HEK293 (cell line): ENCODE results near the gene ZCCHC13.
"Not testable (repeated sequence)": the region's sequence is repeated elsewhere in the genome, so short reads cannot be mapped to it uniquely, and the experiment has no call there.

Source experiments
- CTCF ChIA-PET: fragments of 350-600 bp; formaldehyde crosslinking; extraction: SDS; loops from one replicate; lab custom pipeline; 2021; ENCODE audit warnings: antibody characterized with exemption; lab: Yijun Ruan, JAX
- POLR2A ChIA-PET: fragments of 300-600 bp; formaldehyde crosslinking; extraction: SDS; loops from one replicate; lab custom pipeline; 2020; ENCODE audit warnings: antibody characterized with exemption, inconsistent platforms; lab: Yijun Ruan, JAX
- H3K27ac ChIP-seq: fragments of 200-500 bp; sonication (Bioruptor generic); 2 replicates; pipeline ENCODE4 v1.5.1; 2014; ENCODE audit warnings: low read depth, low read length, control low read depth, inconsistent platforms; ENCODE audit errors: extremely low read depth
- H3K36me3 ChIP-seq, 2 experiments: fragments of 200-500 bp in 1 of 2; sonication (Bioruptor generic) in 1 of 2; 1 replicate in 1 of 2; 2 replicates in 1 of 2; pipeline ENCODE4 v1.5.1; 2014 to 2017; ENCODE audit warnings: inconsistent platforms in 2 of 2, low read length in 2 of 2; ENCODE audit not compliant: control insufficient read depth in 2 of 2, insufficient read depth in 1 of 2
- H3K4me1 ChIP-seq: fragments of 200-500 bp; sonication (Bioruptor generic); 2 replicates; pipeline ENCODE4 v1.5.1; 2014; ENCODE audit warnings: mild to moderate bottlenecking, low read length, inconsistent platforms; ENCODE audit not compliant: control insufficient read depth, insufficient read depth
- H3K4me3 ChIP-seq: 2 replicates; pipeline ENCODE4 v1.5.1; 2011; ENCODE audit warnings: low read depth, mild to moderate bottlenecking, control low read depth, low read length, moderate library complexity
- H3K9me3 ChIP-seq: fragments of 200-500 bp; sonication (Bioruptor generic); 2 replicates; pipeline ENCODE4 v1.5.1; 2014; ENCODE audit warnings: low read depth, low read length, inconsistent platforms; ENCODE audit not compliant: control insufficient read depth, insufficient read depth
- ATF2 ChIP-seq: fragments of 450-650 bp; formaldehyde crosslinking; IDR thresholded peaks from 2 replicates; pipeline ENCODE4 v1.5.1; 2016; ENCODE audit warnings: missing biosample characterization, missing genetic modification characterization, low read depth
- FEZF1 ChIP-seq: fragments of 450-650 bp; formaldehyde crosslinking; IDR thresholded peaks from 2 replicates; pipeline ENCODE4 v1.5.1; 2016; ENCODE audit warnings: missing biosample characterization, missing genetic modification characterization
- SCRT2 ChIP-seq: fragments of 450-650 bp; formaldehyde crosslinking; IDR thresholded peaks from 2 replicates; pipeline ENCODE4 v1.5.1; 2016; ENCODE audit warnings: missing biosample characterization, missing genetic modification characterization
- ZBTB8A ChIP-seq: fragments of 450-650 bp; formaldehyde crosslinking; IDR thresholded peaks from 2 replicates; pipeline ENCODE4 v1.5.1; 2016; ENCODE audit warnings: missing biosample characterization, missing genetic modification characterization
- ZEB2 ChIP-seq: fragments of 450-650 bp; formaldehyde crosslinking; IDR thresholded peaks from 2 replicates; pipeline ENCODE4 v1.5.1; 2016; ENCODE audit warnings: missing biosample characterization, missing genetic modification characterization
- ZFP37 ChIP-seq: fragments of 450-650 bp; formaldehyde crosslinking; IDR thresholded peaks from 2 replicates; pipeline ENCODE4 v1.5.1; 2016; ENCODE audit warnings: missing biosample characterization, missing genetic modification characterization
- ZNF280C ChIP-seq: fragments of 450-650 bp; formaldehyde crosslinking; IDR thresholded peaks from 2 replicates; pipeline ENCODE4 v1.5.1; 2016; ENCODE audit warnings: missing biosample characterization, missing genetic modification characterization
- ZNF768 ChIP-seq: fragments of 450-650 bp; formaldehyde crosslinking; IDR thresholded peaks from 2 replicates; pipeline ENCODE4 v1.5.1; 2018; ENCODE audit warnings: missing biosample characterization, mild to moderate bottlenecking, missing genetic modification characterization
- TF ChIP-seq, protein P1 (sequence below): fragments of 450-650 bp; formaldehyde crosslinking; IDR thresholded peaks from 2 replicates; pipeline ENCODE4 v1.5.1; 2017; ENCODE audit warnings: missing biosample characterization, missing genetic modification characterization
- TF ChIP-seq, protein P2 (sequence below): fragments of 450-650 bp; formaldehyde crosslinking; IDR thresholded peaks from 2 replicates; pipeline ENCODE4 v1.5.1; 2016; ENCODE audit warnings: missing biosample characterization, missing genetic modification characterization

ZCCHC13 gene

DNA sequence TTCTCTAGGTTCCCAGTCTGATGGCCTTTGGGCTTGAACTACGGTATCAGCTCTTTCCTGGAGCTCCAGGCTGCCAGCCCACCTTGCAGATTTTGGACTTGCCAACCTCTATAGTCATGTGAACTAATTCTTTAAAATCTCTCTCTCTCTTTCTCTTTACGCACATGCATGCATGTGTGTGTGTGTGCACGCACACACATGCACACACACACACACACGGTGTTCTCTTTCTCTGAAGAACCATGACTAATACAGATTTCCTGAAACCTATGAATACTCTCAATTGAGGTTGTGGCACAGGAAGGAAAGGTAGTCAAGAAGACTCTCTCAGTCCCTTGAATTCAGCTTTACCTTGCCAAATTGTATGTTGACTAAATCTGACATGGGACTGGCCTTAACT, 6.2 kb upstream of the ZCCHC13 start:
- Histone ChIP-seq H3K27ac (no peak overlapping the region), H3K9me3 (no peaks in the 10 kb centered on the region), H3K36me3 (no peaks in the 10 kb centered on the region), H3K4me3 (no peak overlapping the region), H3K4me1 (no peaks in the 10 kb centered on the region)
- CTCF ChIA-PET: no interaction called here
- TF ChIP-seq, protein P1, sequence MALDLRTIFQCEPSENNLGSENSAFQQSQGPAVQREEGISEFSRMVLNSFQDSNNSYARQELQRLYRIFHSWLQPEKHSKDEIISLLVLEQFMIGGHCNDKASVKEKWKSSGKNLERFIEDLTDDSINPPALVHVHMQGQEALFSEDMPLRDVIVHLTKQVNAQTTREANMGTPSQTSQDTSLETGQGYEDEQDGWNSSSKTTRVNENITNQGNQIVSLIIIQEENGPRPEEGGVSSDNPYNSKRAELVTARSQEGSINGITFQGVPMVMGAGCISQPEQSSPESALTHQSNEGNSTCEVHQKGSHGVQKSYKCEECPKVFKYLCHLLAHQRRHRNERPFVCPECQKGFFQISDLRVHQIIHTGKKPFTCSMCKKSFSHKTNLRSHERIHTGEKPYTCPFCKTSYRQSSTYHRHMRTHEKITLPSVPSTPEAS: peak; percentile 77
- TF ChIP-seq, protein P2, sequence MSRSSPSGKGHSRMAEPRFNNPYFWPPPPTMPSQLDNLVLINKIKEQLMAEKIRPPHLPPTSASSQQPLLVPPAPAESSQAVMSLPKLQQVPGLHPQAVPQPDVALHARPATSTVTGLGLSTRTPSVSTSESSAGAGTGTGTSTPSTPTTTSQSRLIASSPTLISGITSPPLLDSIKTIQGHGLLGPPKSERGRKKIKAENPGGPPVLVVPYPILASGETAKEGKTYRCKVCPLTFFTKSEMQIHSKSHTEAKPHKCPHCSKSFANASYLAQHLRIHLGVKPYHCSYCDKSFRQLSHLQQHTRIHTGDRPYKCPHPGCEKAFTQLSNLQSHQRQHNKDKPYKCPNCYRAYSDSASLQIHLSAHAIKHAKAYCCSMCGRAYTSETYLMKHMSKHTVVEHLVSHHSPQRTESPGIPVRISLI (tag by site-specific recombination): no peak
- POLR2A ChIA-PET: no interaction called here

GRCh38 chrX:74300869-74301268, 3.1 kb upstream of the ZCCHC13 start:
- ChIA-PET CTCF (interaction anchor here (0.7 kb wide), 1 partner anchor 24 kb away, joined by 3 read pairs; no protein-coding TSS in a partner anchor), POLR2A (no interaction called here)
- Histone ChIP-seq H3K27ac (no peak overlapping the region), H3K4me1 (no peaks in the 10 kb centered on the region), H3K36me3 (no peaks in the 10 kb centered on the region; a peak in 1 of 3 replicates), H3K4me3 (no peak overlapping the region), H3K9me3 (no peaks in the 10 kb centered on the region)
- TF ChIP-seq ZEB2 (tag by site-specific recombination) (no peak), FEZF1 (tag by site-specific recombination) (no peak)

GRCh38 chrX:74318672-74319071, 14.7 kb downstream of the ZCCHC13 start:
- Histone ChIP-seq H3K4me3 (no peak overlapping the region), H3K27ac (no peak overlapping the region), H3K9me3 (no peaks in the 10 kb centered on the region; the same call in 1 of the 2 replicates), H3K4me1 (no peaks in the 10 kb centered on the region), H3K36me3 (no peaks in the 10 kb centered on the region)
- ChIA-PET POLR2A (interaction anchor here (0.7 kb wide), 1 partner anchor 35 kb away, joined by 3 read pairs; no protein-coding TSS in a partner anchor), CTCF (no interaction called here)
- no peak for TF ChIP-seq ZNF280C (tag by site-specific recombination)
- no peak for TF ChIP-seq ATF2 (tag by site-specific recombination)
- TF ChIP-seq SCRT2 (tag by site-specific recombination): no peak
- no peak for TF ChIP-seq ZFP37 (tag by site-specific recombination)
- no peak for TF ChIP-seq ZNF768
- TF ChIP-seq ZBTB8A: no peak

GRCh38 chrX:74319321-74319720, 15.3 kb downstream of the ZCCHC13 start:
- POLR2A ChIA-PET, CTCF ChIA-PET: not testable (repeated sequence)

More at GRCh38 chrX:74319321-74319720, 15.3 kb downstream of the ZCCHC13 start:
- H3K27ac ChIP-seq, H3K4me1 ChIP-seq, H3K9me3 ChIP-seq, H3K4me3 ChIP-seq, H3K36me3 ChIP-seq: not testable (repeated sequence)
